MM.1S (cell line): Measurements from ENCODE around the gene HDAC10.

Experiments used
- DNase-seq: peaks from one replicate; pipeline ENCODE4 v3.0.0-alpha.2; 2015
- H2AFZ ChIP-seq: fragments of 300-600 bp; sonication (generic); 2 replicates; pipeline ENCODE4 v1.6.0; 2016; ENCODE audit warnings: antibody characterized with exemption, low read length
- H3F3A ChIP-seq: fragments of 300-600 bp; sonication (generic); 2 replicates; pipeline ENCODE4 v1.6.1; 2016; ENCODE audit warnings: mild to moderate bottlenecking, antibody characterized with exemption, low read length, moderate library complexity, mixed read lengths; ENCODE audit not compliant: insufficient read depth
- H3K27ac ChIP-seq: fragments of 300-600 bp; sonication (generic); 2 replicates; pipeline ENCODE4 v1.5.1; 2016; ENCODE audit warnings: mild to moderate bottlenecking, low read length
- H3K27me3 ChIP-seq: fragments of 300-600 bp; sonication (generic); replicated peaks from 2 replicates; pipeline ENCODE4 v1.6.0; 2016; ENCODE audit warnings: low read length; ENCODE audit not compliant: insufficient read depth
- H3K36me3 ChIP-seq: fragments of 300-600 bp; sonication (generic); replicated peaks from 2 replicates; pipeline ENCODE4 v1.6.1; 2016; ENCODE audit warnings: mild to moderate bottlenecking, low read length, mixed read lengths; ENCODE audit not compliant: insufficient read depth
- H3K4me1 ChIP-seq: fragments of 300-600 bp; sonication (generic); 2 replicates; pipeline ENCODE4 v1.6.1; 2016; ENCODE audit warnings: low read length, mixed read lengths
- H3K4me2 ChIP-seq: fragments of 300-600 bp; sonication (generic); 2 replicates; pipeline ENCODE4 v1.6.0; 2016; ENCODE audit warnings: low read depth, low read length
- H3K4me3 ChIP-seq: fragments of 300-600 bp; sonication (generic); 2 replicates; pipeline ENCODE4 v1.5.1; 2016; ENCODE audit warnings: low read length, mixed read lengths
- H3K79me2 ChIP-seq: fragments of 300-600 bp; sonication (generic); 2 replicates; pipeline ENCODE4 v1.6.1; 2016; ENCODE audit warnings: mixed run types, low read length, mixed read lengths
- H3K9ac ChIP-seq: fragments of 300-600 bp; sonication (generic); 2 replicates; pipeline ENCODE4 v1.6.1; 2016; ENCODE audit warnings: low read length, mixed read lengths
- H3K9me2 ChIP-seq: fragments of 300-600 bp; sonication (generic); replicated peaks from 2 replicates; pipeline ENCODE4 v1.6.1; 2016; ENCODE audit warnings: mild to moderate bottlenecking, low read length, mixed read lengths; ENCODE audit not compliant: insufficient read depth
- H3K9me3 ChIP-seq: fragments of 300-600 bp; sonication (generic); replicated peaks from 2 replicates; pipeline ENCODE4 v1.6.1; 2016; ENCODE audit warnings: mild to moderate bottlenecking, low read length, mixed read lengths; ENCODE audit not compliant: insufficient read depth
- H4K20me1 ChIP-seq: fragments of 300-600 bp; sonication (generic); 2 replicates; pipeline ENCODE4 v1.6.1; 2016; ENCODE audit warnings: mild to moderate bottlenecking, low read length, moderate library complexity, mixed read lengths; ENCODE audit not compliant: insufficient read depth
- EZH2 ChIP-seq: fragments of 300-600 bp; sonication (generic); optimal IDR thresholded peaks from 2 replicates; pipeline ENCODE3; 2017; ENCODE audit warnings: low read depth, mild to moderate bottlenecking, antibody characterized with exemption, low read length, mixed read lengths
- EZH2phosphoT487 ChIP-seq: fragments of 300-600 bp; sonication (generic); IDR thresholded peaks from 2 replicates; pipeline ENCODE4 v1.6.1; 2018; ENCODE audit warnings: antibody characterized with exemption, low read length
- TF ChIP-seq, protein P1 (sequence below): fragments of 300-600 bp; sonication (generic); IDR thresholded peaks from 2 replicates; pipeline ENCODE4 v1.5.1; 2016; ENCODE audit warnings: antibody characterized with exemption, low read length, mixed read lengths

The HDAC10 gene

DNA sequence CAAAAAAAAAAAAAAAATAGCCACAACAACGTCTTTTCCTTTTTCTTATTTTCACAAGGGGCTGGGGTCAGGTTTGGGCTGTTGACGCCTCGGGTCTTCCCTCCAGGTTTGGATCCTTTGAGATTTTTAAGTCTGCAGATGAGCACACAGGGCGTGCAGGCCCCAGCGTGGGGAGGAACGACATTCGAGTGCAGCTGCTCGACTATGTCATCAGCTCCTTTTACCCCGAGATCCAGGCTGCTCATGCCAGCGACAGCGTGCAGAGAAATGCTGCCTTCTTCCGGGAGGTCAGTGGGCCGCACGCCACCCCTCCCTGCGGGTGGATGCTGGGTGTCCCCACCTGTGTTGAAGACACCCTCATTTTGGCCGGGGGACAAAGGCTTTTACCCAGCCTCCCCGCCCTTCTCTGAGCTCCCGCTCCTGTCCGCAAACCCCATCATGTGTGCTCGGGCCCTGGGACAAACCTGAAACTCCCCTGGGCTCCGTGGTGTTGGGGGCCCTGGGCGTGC lies 42.6 kb downstream of the HDAC10 start:
- Histone ChIP-seq H3K27me3 (no peaks in the 10 kb centered on the region), H3K79me2 (peaks cover 8% of the 10 kb centered on the region), H3K9me3 (no peaks in the 10 kb centered on the region), H3K27ac (no peak overlapping the region), H3K4me3 (no peak overlapping the region), H3K9ac (no peak overlapping the region), H2AFZ (no peak overlapping the region), H3K36me3 (no peaks in the 10 kb centered on the region; the same call in 1 of the 2 replicates), H3K9me2 (no peaks in the 10 kb centered on the region), H3F3A (no peaks in the 10 kb centered on the region), H3K4me1 (no peaks in the 10 kb centered on the region), H3K4me2 (no peak overlapping the region), H4K20me1 (no peaks in the 10 kb centered on the region)
- DNase-seq: no peak
- TF ChIP-seq EZH2 (no peak), EZH2phosphoT487 (no peak)
- TF ChIP-seq, protein P1, sequence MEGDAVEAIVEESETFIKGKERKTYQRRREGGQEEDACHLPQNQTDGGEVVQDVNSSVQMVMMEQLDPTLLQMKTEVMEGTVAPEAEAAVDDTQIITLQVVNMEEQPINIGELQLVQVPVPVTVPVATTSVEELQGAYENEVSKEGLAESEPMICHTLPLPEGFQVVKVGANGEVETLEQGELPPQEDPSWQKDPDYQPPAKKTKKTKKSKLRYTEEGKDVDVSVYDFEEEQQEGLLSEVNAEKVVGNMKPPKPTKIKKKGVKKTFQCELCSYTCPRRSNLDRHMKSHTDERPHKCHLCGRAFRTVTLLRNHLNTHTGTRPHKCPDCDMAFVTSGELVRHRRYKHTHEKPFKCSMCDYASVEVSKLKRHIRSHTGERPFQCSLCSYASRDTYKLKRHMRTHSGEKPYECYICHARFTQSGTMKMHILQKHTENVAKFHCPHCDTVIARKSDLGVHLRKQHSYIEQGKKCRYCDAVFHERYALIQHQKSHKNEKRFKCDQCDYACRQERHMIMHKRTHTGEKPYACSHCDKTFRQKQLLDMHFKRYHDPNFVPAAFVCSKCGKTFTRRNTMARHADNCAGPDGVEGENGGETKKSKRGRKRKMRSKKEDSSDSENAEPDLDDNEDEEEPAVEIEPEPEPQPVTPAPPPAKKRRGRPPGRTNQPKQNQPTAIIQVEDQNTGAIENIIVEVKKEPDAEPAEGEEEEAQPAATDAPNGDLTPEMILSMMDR: no peak

DNA sequence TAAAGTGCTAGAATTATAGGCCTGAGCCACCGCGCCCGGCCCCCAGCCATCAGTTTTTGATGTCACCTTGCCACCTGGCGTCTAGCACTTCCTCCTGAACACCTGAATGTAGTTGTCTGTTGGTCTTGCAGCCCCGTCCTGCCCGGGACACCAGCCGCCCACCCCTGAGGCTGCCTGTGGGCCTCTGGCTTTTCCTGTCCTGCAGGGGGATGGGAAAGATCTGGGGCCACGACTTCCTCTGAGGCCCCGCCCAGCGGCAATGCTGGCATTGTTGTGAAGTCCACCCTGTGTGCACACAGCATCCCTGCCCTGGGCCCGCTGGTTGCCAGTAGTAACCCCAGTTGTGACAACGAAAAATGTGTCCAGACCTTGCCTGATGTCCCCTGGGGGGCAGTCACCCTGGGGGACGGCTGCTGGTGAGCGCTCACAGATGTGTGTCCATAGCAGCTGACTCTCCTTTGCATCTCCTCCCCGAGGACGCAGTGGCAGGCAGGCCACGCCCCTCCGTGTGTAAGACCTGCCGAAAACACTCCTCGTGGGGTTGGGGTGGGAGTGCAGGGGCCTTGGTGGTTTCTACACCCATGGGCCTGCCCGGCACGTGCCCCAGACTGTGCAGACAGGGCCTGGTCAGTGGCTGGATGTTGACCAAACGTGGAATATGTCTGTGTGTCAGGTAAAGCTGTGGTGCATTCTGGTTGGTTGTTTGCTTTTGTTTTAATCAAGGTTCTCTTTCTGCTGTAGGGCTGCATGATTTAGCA lies 43.5 kb downstream of the HDAC10 start:
- Histone ChIP-seq H3K9me2 (no peaks in the 10 kb centered on the region), H3K4me1 (no peaks in the 10 kb centered on the region), H3K27ac (no peak overlapping the region), H3K9me3 (no peaks in the 10 kb centered on the region), H3K9ac (no peak overlapping the region), H3K4me3 (no peak overlapping the region), H3F3A (no peaks in the 10 kb centered on the region), H3K36me3 (no peaks in the 10 kb centered on the region), H3K4me2 (no peak overlapping the region), H3K27me3 (no peaks in the 10 kb centered on the region), H3K79me2 (peaks cover 6% of the 10 kb centered on the region), H2AFZ (no peak overlapping the region), H4K20me1 (no peaks in the 10 kb centered on the region)
- DNase-seq: no peak
- TF ChIP-seq, protein P1: no peak
- no peak for TF ChIP-seq EZH2phosphoT487
- TF ChIP-seq EZH2: no peak

DNA sequence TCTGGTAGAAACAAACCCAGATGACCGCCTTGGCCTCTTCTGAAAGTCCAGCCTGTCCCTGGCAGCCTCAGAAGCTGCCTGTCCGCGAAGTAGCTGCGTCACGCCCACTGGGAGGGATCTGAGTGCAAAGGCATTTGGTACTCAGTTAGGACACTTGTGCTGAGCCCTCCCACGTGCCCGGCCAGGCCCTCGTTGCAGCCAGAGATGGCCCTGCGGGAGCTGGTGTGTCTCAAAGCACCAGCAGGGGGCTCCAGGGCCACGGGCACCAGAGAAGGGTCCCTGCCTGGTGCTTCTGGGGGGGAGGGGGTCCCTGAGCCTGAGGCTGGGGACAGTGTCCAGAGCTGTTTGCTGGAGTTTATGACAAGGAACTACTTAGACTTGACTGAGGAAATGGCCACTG lies 44.5 kb downstream of the HDAC10 start:
- Histone ChIP-seq H3K27me3 (no peaks in the 10 kb centered on the region), H3K4me1 (peaks cover 7% of the 10 kb centered on the region; the same call in 1 of the 2 replicates), H3K79me2 (peaks cover 15% of the 10 kb centered on the region), H4K20me1 (no peaks in the 10 kb centered on the region), H3K27ac (no peak overlapping the region), H3K9ac (no peak overlapping the region), H3K36me3 (no peaks in the 10 kb centered on the region), H3K9me3 (no peaks in the 10 kb centered on the region), H2AFZ (no peak overlapping the region), H3K4me2 (no peak overlapping the region), H3K4me3 (no peak overlapping the region), H3K9me2 (no peaks in the 10 kb centered on the region), H3F3A (no peaks in the 10 kb centered on the region)
- TF ChIP-seq EZH2phosphoT487: no peak
- TF ChIP-seq, protein P1: peak; percentile 17; the same call in 1 of the 2 replicates
- no peak for DNase-seq
